ENCODE measurements around the gene LRRC38.
A peak's percentile ranks its signal among the peaks of the same experiment; 100 is the strongest.

The LRRC38 gene

DNA sequence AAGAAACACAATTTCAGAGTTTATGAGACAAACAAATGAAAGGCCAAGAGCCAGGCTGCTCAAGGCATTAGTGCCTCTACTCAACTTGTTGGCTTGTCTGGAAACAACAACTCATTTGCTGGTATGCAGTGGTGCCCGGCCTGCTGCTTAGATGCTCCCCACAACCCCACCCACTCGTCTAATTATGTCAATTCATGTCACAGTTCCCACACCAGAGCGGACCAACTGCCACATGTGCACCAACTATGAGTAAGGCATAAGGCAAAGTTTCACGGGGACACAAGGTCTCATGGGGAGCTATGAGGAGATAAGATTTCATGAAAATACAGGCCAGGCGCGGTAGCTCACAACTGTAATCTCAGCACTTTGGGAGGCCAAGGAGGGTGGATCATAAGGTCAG lies 34.5 kb upstream of the LRRC38 start:
- no peak overlapping the region for H3K4me2 ChIP-seq (ENCODE audit: low read length, poor library complexity, severe bottlenecking)
- H3K36me3 ChIP-seq (ENCODE audit: control insufficient read depth in 1 of 2, insufficient read depth in 2 of 2, low read depth in 1 of 2, low read length in 2 of 2), result no peaks in the 10 kb centered on the region
- H2BK15ac ChIP-seq (ENCODE audit: low read depth, poor library complexity, severe bottlenecking), result no peak overlapping the region
- no peak overlapping the region for H3K27ac ChIP-seq (ENCODE audit: low read length, poor library complexity, severe bottlenecking)
- WGBS, result 79% methylated on average over 5 of the region's 6 CpGs
- no peaks in the 10 kb centered on the region for H3K9me3 ChIP-seq (ENCODE audit: control insufficient read depth, low read length)
- H2AK5ac ChIP-seq (ENCODE audit: low read length, severe bottlenecking), result no peak overlapping the region
- H3K14ac ChIP-seq (ENCODE audit: low read length in 2 of 2), result no peak overlapping the region
- no peak overlapping the region for H2AFZ ChIP-seq (ENCODE audit: low read depth, low read length)
- H3K4me3 ChIP-seq (ENCODE audit: insufficient read depth in 1 of 2, low read depth in 1 of 2, low read length in 2 of 2), result no peak overlapping the region
- no peak overlapping the region for H2BK5ac ChIP-seq (ENCODE audit: low read depth, low read length, poor library complexity, severe bottlenecking)
- H3K79me1 ChIP-seq (replicated peaks; ENCODE audit: low read length, poor library complexity, severe bottlenecking), result no peaks in the 10 kb centered on the region
- no peak overlapping the region for H4K8ac ChIP-seq (ENCODE audit: low read length)
- H3K23ac ChIP-seq (ENCODE audit: low read length in 2 of 2), result no peak overlapping the region
- no peak overlapping the region for H2BK12ac ChIP-seq (ENCODE audit: low read length in 2 of 2)
- H3K27me3 ChIP-seq (ENCODE audit: control insufficient read depth in 1 of 2, insufficient read depth in 1 of 2, low read length in 2 of 2), result no peaks in the 10 kb centered on the region
- H2BK120ac ChIP-seq (ENCODE audit: low read depth, low read length), result no peak overlapping the region
- no peaks in the 10 kb centered on the region for H3K4me1 ChIP-seq (ENCODE audit: control insufficient read depth, insufficient read depth, low read depth, low read length)
- no peak overlapping the region for H3K9ac ChIP-seq (ENCODE audit: low read length)
- DNase-seq, result no peak
- no peak overlapping the region for H3K18ac ChIP-seq (ENCODE audit: low read depth in 1 of 2, low read length in 2 of 2)
- H4K91ac ChIP-seq (ENCODE audit: low read length), result no peak overlapping the region
- no peak overlapping the region for H3K4ac ChIP-seq (ENCODE audit: low read depth in 1 of 2, low read length in 2 of 2)

DNA sequence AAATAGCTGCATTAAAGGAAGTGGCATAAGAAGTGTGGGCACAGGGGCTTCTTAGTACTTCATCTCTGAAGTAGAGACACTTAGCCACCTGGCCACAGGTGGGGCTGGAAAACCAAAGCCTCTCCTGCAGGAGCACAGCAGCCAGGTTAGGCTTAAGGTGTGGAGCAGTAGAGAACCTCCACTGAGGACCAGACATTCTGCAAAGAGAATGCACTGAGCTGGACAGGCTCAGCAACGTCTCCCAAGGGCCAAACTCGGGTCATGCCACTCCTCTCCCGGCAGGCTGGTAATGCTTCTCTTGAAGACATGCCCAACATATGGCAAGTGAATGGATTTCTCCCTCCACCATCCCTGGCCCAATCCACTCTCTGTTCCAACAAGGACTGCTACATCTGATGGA lies 33.0 kb upstream of the LRRC38 start:
- no peak overlapping the region for H2BK15ac ChIP-seq (ENCODE audit: low read depth, poor library complexity, severe bottlenecking)
- no peak overlapping the region for H3K18ac ChIP-seq (ENCODE audit: low read depth in 1 of 2, low read length in 2 of 2)
- no peak overlapping the region for H3K9ac ChIP-seq (ENCODE audit: low read length)
- H2BK5ac ChIP-seq (ENCODE audit: low read depth, low read length, poor library complexity, severe bottlenecking), result no peak overlapping the region
- no peak overlapping the region for H3K14ac ChIP-seq (ENCODE audit: low read length in 2 of 2)
- H2BK120ac ChIP-seq (ENCODE audit: low read depth, low read length), result no peak overlapping the region
- H3K4me2 ChIP-seq (ENCODE audit: low read length, poor library complexity, severe bottlenecking), result no peak overlapping the region
- no peak overlapping the region for H3K23ac ChIP-seq (ENCODE audit: low read length in 2 of 2)
- no peak overlapping the region for H3K27ac ChIP-seq (ENCODE audit: low read length, poor library complexity, severe bottlenecking)
- no peaks in the 10 kb centered on the region for H3K36me3 ChIP-seq (ENCODE audit: control insufficient read depth in 1 of 2, insufficient read depth in 2 of 2, low read depth in 1 of 2, low read length in 2 of 2)
- H4K91ac ChIP-seq (ENCODE audit: low read length), result no peak overlapping the region
- 71% methylated on average over 3 of the region's 3 CpGs for WGBS
- H3K4me3 ChIP-seq (ENCODE audit: insufficient read depth in 1 of 2, low read depth in 1 of 2, low read length in 2 of 2), result no peak overlapping the region
- DNase-seq, result no peak
- no peak overlapping the region for H2AFZ ChIP-seq (ENCODE audit: low read depth, low read length)
- no peak overlapping the region for H4K8ac ChIP-seq (ENCODE audit: low read length)
- no peaks in the 10 kb centered on the region for H3K27me3 ChIP-seq (ENCODE audit: control insufficient read depth in 1 of 2, insufficient read depth in 1 of 2, low read length in 2 of 2)
- no peaks in the 10 kb centered on the region for H3K79me1 ChIP-seq (replicated peaks; ENCODE audit: low read length, poor library complexity, severe bottlenecking)
- no peaks in the 10 kb centered on the region for H3K4me1 ChIP-seq (ENCODE audit: control insufficient read depth, insufficient read depth, low read depth, low read length)
- no peak overlapping the region for H3K4ac ChIP-seq (ENCODE audit: low read depth in 1 of 2, low read length in 2 of 2)
- H2BK12ac ChIP-seq (ENCODE audit: low read length in 2 of 2), result no peak overlapping the region
- H3K9me3 ChIP-seq (ENCODE audit: control insufficient read depth, low read length), result no peaks in the 10 kb centered on the region
- no peak overlapping the region for H2AK5ac ChIP-seq (ENCODE audit: low read length, severe bottlenecking)

DNA sequence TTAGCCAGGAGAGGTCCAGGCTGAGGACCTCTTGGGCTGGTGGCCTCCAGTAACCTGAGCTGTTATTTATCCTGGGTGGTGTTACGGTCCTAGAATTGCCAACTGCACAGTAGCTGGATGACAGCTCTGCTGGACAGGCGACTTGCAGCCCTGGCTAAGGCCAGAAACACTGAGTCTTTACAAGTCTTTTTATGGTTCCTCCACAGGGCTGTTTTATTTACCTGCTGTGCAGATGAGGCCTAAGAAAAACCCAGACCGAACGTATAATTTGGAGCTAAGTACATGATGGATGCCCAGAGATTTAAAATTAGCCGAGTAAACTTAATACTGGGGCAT lies 30.4 kb upstream of the LRRC38 start:
- Histone ChIP-seq H3K36me3 (ENCODE audit: control insufficient read depth in 1 of 2, insufficient read depth in 2 of 2, low read depth in 1 of 2, low read length in 2 of 2) (no peaks in the 10 kb centered on the region), H3K79me1 (replicated peaks; ENCODE audit: low read length, poor library complexity, severe bottlenecking) (no peaks in the 10 kb centered on the region), H3K4ac (ENCODE audit: low read depth in 1 of 2, low read length in 2 of 2) (no peak overlapping the region), H3K4me1 (ENCODE audit: control insufficient read depth, insufficient read depth, low read depth, low read length) (no peaks in the 10 kb centered on the region), H3K27me3 (ENCODE audit: control insufficient read depth in 1 of 2, insufficient read depth in 1 of 2, low read length in 2 of 2) (peaks cover 0 to 13% of the 10 kb centered on the region in 2 experiments), H3K4me3 (ENCODE audit: insufficient read depth in 1 of 2, low read depth in 1 of 2, low read length in 2 of 2) (no peak overlapping the region), H3K23ac (ENCODE audit: low read length in 2 of 2) (no peak overlapping the region), H3K9me3 (ENCODE audit: control insufficient read depth, low read length) (no peaks in the 10 kb centered on the region), H3K4me2 (ENCODE audit: low read length, poor library complexity, severe bottlenecking) (no peak overlapping the region), H3K14ac (ENCODE audit: low read length in 2 of 2) (no peak overlapping the region), H2BK15ac (ENCODE audit: low read depth, poor library complexity, severe bottlenecking) (no peak overlapping the region), H4K8ac (ENCODE audit: low read length) (no peak overlapping the region), H2AFZ (ENCODE audit: low read depth, low read length) (no peak overlapping the region), H2AK5ac (ENCODE audit: low read length, severe bottlenecking) (no peak overlapping the region), H2BK5ac (ENCODE audit: low read depth, low read length, poor library complexity, severe bottlenecking) (no peak overlapping the region), H3K9ac (ENCODE audit: low read length) (no peak overlapping the region), H4K91ac (ENCODE audit: low read length) (no peak overlapping the region), H2BK120ac (ENCODE audit: low read depth, low read length) (no peak overlapping the region), H3K18ac (ENCODE audit: low read depth in 1 of 2, low read length in 2 of 2) (no peak overlapping the region), H3K27ac (ENCODE audit: low read length, poor library complexity, severe bottlenecking) (no peak overlapping the region), H2BK12ac (ENCODE audit: low read length in 2 of 2) (no peak overlapping the region)
- 69% methylated on average over 5 of the region's 5 CpGs for WGBS
- no peak for DNase-seq

DNA sequence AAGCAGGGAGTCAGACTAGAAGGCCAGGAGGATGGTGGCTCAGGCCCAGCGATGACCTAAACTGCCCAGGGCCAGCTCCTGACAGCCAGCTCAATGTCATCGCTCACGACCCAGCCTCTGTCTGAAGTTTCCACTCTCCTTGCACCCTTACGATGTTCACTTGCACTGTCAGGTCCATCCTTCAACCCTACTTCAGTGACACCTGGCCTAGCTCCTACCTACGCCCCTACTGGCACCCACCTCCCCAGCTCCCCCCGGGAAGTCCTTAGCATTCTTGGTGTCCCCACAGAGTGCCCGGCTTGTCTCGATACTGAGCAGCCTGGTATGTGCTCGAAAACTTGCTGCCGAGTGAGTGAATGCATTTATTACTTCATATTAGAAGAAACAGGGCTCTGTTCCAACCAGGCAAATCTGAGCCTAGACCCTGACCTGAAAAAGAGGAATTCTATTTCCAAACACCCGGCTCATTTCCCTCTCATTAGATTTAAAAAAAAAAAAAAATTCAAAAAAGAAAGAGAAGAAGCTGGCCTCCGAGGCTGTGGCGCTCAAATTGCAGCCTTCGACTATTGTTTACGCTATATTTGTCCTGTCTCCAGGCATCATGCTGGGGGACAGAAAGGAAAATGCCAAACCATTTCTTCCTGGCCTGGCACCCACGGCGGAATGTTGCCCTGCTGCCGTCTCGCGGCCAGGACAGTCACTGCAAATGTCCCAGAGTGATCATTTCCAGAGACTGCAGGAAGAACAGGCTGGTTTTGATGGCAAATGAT lies 29.8 kb upstream of the LRRC38 start:
- no peak overlapping the region for H2BK12ac ChIP-seq (ENCODE audit: low read length in 2 of 2)

More for the DNA sequence above, 29.8 kb upstream of the LRRC38 start:
- Histone ChIP-seq H3K36me3 (ENCODE audit: control insufficient read depth in 1 of 2, insufficient read depth in 2 of 2, low read depth in 1 of 2, low read length in 2 of 2) (no peaks in the 10 kb centered on the region), H3K23ac (ENCODE audit: low read length in 2 of 2) (no peak overlapping the region), H3K9me3 (ENCODE audit: control insufficient read depth, low read length) (no peaks in the 10 kb centered on the region), H3K27me3 (ENCODE audit: control insufficient read depth in 1 of 2, insufficient read depth in 1 of 2, low read length in 2 of 2) (peaks cover 0 to 13% of the 10 kb centered on the region in 2 experiments), H3K27ac (ENCODE audit: low read length, poor library complexity, severe bottlenecking) (no peak overlapping the region), H2BK120ac (ENCODE audit: low read depth, low read length) (no peak overlapping the region), H3K4ac (ENCODE audit: low read depth in 1 of 2, low read length in 2 of 2) (no peak overlapping the region), H2BK5ac (ENCODE audit: low read depth, low read length, poor library complexity, severe bottlenecking) (no peak overlapping the region), H3K4me2 (ENCODE audit: low read length, poor library complexity, severe bottlenecking) (no peak overlapping the region), H2AFZ (ENCODE audit: low read depth, low read length) (no peak overlapping the region), H3K18ac (ENCODE audit: low read depth in 1 of 2, low read length in 2 of 2) (no peak overlapping the region), H2AK5ac (ENCODE audit: low read length, severe bottlenecking) (no peak overlapping the region), H3K14ac (ENCODE audit: low read length in 2 of 2) (no peak overlapping the region), H3K4me1 (ENCODE audit: control insufficient read depth, insufficient read depth, low read depth, low read length) (no peaks in the 10 kb centered on the region), H3K9ac (ENCODE audit: low read length) (peak overlapping the region; percentile 66), H2BK15ac (ENCODE audit: low read depth, poor library complexity, severe bottlenecking) (no peak overlapping the region), H4K8ac (ENCODE audit: low read length) (no peak overlapping the region), H3K4me3 (ENCODE audit: insufficient read depth in 1 of 2, low read depth in 1 of 2, low read length in 2 of 2) (peak overlapping the region in 1 of 2 experiments; percentile 2), H4K91ac (ENCODE audit: low read length) (no peak overlapping the region), H3K79me1 (replicated peaks; ENCODE audit: low read length, poor library complexity, severe bottlenecking) (no peaks in the 10 kb centered on the region)
- no peak for DNase-seq
- 86% methylated on average over 20 of the region's 20 CpGs for WGBS

Data from mesenchymal stem cell (in vitro differentiated cells and primary cell).